ENCODE data around the gene IRX4. TPM values are rescaled to one million over a fixed set of nuclear protein-coding genes. Genes with fewer than 3 reads are reported as not detected.

The IRX4 gene
- total and polyA plus RNA-seq, 2 of the 4 experiments (the other 2 are of a cell fraction) = not detected

DNA sequence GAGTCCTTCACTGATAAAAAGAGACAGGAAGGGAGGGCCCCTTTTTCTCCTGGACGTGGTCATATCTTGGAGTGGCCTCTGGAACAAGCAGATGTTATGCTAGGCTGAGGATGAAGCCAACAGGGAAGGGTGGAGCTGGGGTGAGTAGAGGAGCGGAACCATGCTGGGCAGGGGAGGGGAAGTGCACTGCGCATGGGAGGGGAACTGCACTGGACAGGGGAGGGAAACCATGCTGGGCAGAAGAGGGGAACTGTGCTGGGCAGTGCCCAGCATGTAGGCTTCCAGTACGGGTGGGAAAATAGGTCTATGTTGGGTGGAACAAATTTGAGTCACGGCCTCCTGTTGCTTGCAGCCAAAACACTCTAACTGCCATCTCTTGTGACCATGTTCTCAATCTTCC, 19.3 kb upstream of the IRX4 start:
- in situ Hi-C loops (cut with MboI; ENCODE audit: low sequenced_read_pairs) (no loop called here), dilution Hi-C loops (cut with HindIII; ENCODE audit: low sequenced_read_pairs, unreplicated experiment) (no loop called here), intact Hi-C loops (cut with micrococcal nuclease) (no loop called here)
- Histone ChIP-seq H3K14ac (replicated peaks; ENCODE audit: low read depth, low read length) (no peak overlapping the region), H3K18ac (ENCODE audit: low read depth, low read length) (no peak overlapping the region), H2AK5ac (ENCODE audit: low read depth, low read length) (no peak overlapping the region), H3K9me3 (ENCODE audit: control insufficient read depth, insufficient read depth, low read length) (no peaks in the 10 kb centered on the region), H3K27ac (ENCODE audit: insufficient read depth, low read length) (no peak overlapping the region), H2AFZ (replicated peaks; ENCODE audit: low read length, poor library complexity) (no peak overlapping the region), H3K56ac (ENCODE audit: extremely low read depth, insufficient read depth, low read length) (no peak overlapping the region), H4K8ac (ENCODE audit: low read depth in 2 of 2, low read length in 2 of 2) (no peak overlapping the region), H2BK15ac (ENCODE audit: low read depth, low read length) (no peak overlapping the region), H2BK5ac (ENCODE audit: low read depth, low read length, poor library complexity, severe bottlenecking) (no peak overlapping the region), H2BK20ac (ENCODE audit: low read depth, low read length) (no peak overlapping the region), H3K4me2 (ENCODE audit: low read depth, low read length) (no peak overlapping the region), H2BK120ac (ENCODE audit: low read depth, low read length) (no peak overlapping the region), H4K91ac (ENCODE audit: insufficient read depth, low read depth, low read length) (no peak overlapping the region), H4K5ac (ENCODE audit: low read depth, low read length) (no peak overlapping the region), H3K27me3 (ENCODE audit: control insufficient read depth, insufficient read depth, low read length) (peaks cover 7% of the 10 kb centered on the region), H3K4me1 (ENCODE audit: control insufficient read depth, insufficient read depth, low read length) (no peaks in the 10 kb centered on the region), H3K23ac (ENCODE audit: low read depth, low read length) (no peak overlapping the region), H3K36me3 (ENCODE audit: control insufficient read depth, insufficient read depth, low read length) (no peaks in the 10 kb centered on the region), H2AK9ac (replicated peaks; ENCODE audit: low read depth, low read length, poor library complexity) (no peak overlapping the region), H4K20me1 (ENCODE audit: insufficient read depth, low read length) (no peaks in the 10 kb centered on the region), H3K9ac (ENCODE audit: low read depth, low read length) (no peak overlapping the region), H3K4me3 (ENCODE audit: insufficient read depth, low read depth, low read length) (no peak overlapping the region), H3K9me1 (ENCODE audit: insufficient read depth, low read length) (no peaks in the 10 kb centered on the region), H3K79me1 (ENCODE audit: low read depth in 1 of 2, low read length in 2 of 2) (no peaks in the 10 kb centered on the region), H3K4ac (ENCODE audit: low read depth, low read length) (no peak overlapping the region)
- ATAC-seq (ENCODE audit: low read depth) (no peak), DNase-seq (no peak)
- TF ChIP-seq, protein P1, sequence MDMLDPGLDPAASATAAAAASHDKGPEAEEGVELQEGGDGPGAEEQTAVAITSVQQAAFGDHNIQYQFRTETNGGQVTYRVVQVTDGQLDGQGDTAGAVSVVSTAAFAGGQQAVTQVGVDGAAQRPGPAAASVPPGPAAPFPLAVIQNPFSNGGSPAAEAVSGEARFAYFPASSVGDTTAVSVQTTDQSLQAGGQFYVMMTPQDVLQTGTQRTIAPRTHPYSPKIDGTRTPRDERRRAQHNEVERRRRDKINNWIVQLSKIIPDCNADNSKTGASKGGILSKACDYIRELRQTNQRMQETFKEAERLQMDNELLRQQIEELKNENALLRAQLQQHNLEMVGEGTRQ (IDR thresholded peaks at IDR 0.05; ENCODE audit: low read depth, low read length) = no peak
- no peak for TF ChIP-seq RAD21 (IDR thresholded peaks at IDR 0.05; ENCODE audit: low read length)
- no peak for TF ChIP-seq CEBPB (IDR thresholded peaks at IDR 0.05; ENCODE audit: low read depth, low read length)
- no peak for TF ChIP-seq NFE2L2 (IDR thresholded peaks at IDR 0.05; ENCODE audit: low read depth, low read length)
- no peak for TF ChIP-seq MAFK (IDR thresholded peaks at IDR 0.05; ENCODE audit: low read depth, low read length)
- TF ChIP-seq POLR2A (IDR thresholded peaks at IDR 0.05; ENCODE audit: low read depth, low read length) = no peak
- TF ChIP-seq, protein P2, sequence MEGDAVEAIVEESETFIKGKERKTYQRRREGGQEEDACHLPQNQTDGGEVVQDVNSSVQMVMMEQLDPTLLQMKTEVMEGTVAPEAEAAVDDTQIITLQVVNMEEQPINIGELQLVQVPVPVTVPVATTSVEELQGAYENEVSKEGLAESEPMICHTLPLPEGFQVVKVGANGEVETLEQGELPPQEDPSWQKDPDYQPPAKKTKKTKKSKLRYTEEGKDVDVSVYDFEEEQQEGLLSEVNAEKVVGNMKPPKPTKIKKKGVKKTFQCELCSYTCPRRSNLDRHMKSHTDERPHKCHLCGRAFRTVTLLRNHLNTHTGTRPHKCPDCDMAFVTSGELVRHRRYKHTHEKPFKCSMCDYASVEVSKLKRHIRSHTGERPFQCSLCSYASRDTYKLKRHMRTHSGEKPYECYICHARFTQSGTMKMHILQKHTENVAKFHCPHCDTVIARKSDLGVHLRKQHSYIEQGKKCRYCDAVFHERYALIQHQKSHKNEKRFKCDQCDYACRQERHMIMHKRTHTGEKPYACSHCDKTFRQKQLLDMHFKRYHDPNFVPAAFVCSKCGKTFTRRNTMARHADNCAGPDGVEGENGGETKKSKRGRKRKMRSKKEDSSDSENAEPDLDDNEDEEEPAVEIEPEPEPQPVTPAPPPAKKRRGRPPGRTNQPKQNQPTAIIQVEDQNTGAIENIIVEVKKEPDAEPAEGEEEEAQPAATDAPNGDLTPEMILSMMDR (conservative IDR thresholded peaks at IDR 0.05; ENCODE audit: low read depth, low read length) = no peak
- TF ChIP-seq RCOR1 (IDR thresholded peaks at IDR 0.05; ENCODE audit: insufficient replicate concordance, low read length) = no peak
- TF ChIP-seq, protein P3, sequence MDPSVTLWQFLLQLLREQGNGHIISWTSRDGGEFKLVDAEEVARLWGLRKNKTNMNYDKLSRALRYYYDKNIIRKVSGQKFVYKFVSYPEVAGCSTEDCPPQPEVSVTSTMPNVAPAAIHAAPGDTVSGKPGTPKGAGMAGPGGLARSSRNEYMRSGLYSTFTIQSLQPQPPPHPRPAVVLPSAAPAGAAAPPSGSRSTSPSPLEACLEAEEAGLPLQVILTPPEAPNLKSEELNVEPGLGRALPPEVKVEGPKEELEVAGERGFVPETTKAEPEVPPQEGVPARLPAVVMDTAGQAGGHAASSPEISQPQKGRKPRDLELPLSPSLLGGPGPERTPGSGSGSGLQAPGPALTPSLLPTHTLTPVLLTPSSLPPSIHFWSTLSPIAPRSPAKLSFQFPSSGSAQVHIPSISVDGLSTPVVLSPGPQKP (IDR thresholded peaks at IDR 0.05; ENCODE audit: borderline replicate concordance, low read depth, low read length) = no peak
- TF ChIP-seq CHD1 (IDR thresholded peaks at IDR 0.05; ENCODE audit: low read depth, low read length) = no peak
- no peak for TF ChIP-seq FOS (IDR thresholded peaks at IDR 0.05; ENCODE audit: low read depth, low read length)
- TF ChIP-seq MXI1 (IDR thresholded peaks at IDR 0.05; ENCODE audit: borderline replicate concordance, low read depth, low read length) = no peak
- CTCF ChIA-PET = no interaction called here
- POLR2A ChIA-PET (ENCODE audit: unreplicated experiment) = no interaction called here
- no CpG with 5 or more reads among the region's 5 CpGs for WGBS, 2 experiments (ENCODE audit: extremely low coverage in 2 of 2, insufficient read length in 1 of 2)
- no TSS peak for BruUV-seq (replicated peaks)
